IMR-90 (cell line): ENCODE results near the gene CIT. TPM values are rescaled to one million over a fixed set of nuclear protein-coding genes. Genes with fewer than 3 reads are reported as not detected.

Experiments
- ATAC-seq: fragments of 200-7000 bp; cut with Tn5 transposase; 2 replicates; pipeline ENCODE4 v1.9.1; 2020; ENCODE audit warnings: low read depth, mild to moderate bottlenecking, moderate library complexity
- BruUV-seq: library from RNA; stranded (reverse); fragments of 400-500 nt; replicated peaks from 2 replicates; lab custom pipeline; 2021; lab: Mats Ljungman, UMichigan
- CTCF ChIA-PET: fragments of 300-600 bp; formaldehyde crosslinking; extraction: SDS; loops from one replicate; lab custom pipeline; 2021; ENCODE audit warnings: antibody characterized with exemption; lab: Yijun Ruan, JAX
- POLR2A ChIA-PET: fragments of 300-600 bp; sonication (Branson Sonifier 250); formaldehyde crosslinking; loops from one replicate; lab custom pipeline; 2022; ENCODE audit warnings: antibody characterized with exemption; ENCODE audit not compliant: unreplicated experiment; lab: Charles Lee
- DNase-seq: peaks from one replicate; pipeline ENCODE4 v3.0.0; 2013
- H2AFZ ChIP-seq: replicated peaks from 2 replicates; pipeline ENCODE3; 2013; ENCODE audit warnings: low read length, mild to moderate bottlenecking; ENCODE audit not compliant: poor library complexity
- H2AK5ac ChIP-seq: 2 replicates; pipeline ENCODE4 v1.6.1; 2013; ENCODE audit warnings: low read depth, low read length, inconsistent platforms
- H2AK9ac ChIP-seq: replicated peaks from 2 replicates; pipeline ENCODE3; 2013; ENCODE audit warnings: mild to moderate bottlenecking, low read depth, low read length, moderate library complexity; ENCODE audit not compliant: poor library complexity
- H2BK120ac ChIP-seq: 2 replicates; pipeline ENCODE4 v1.6.1; 2013; ENCODE audit warnings: low read depth, low read length, inconsistent platforms
- H2BK15ac ChIP-seq: 3 replicates; pipeline ENCODE4 v1.6.1; 2013; ENCODE audit warnings: low read depth, low read length, inconsistent platforms
- H2BK20ac ChIP-seq: 2 replicates; pipeline ENCODE4 v1.6.1; 2013; ENCODE audit warnings: low read depth, mild to moderate bottlenecking, inconsistent platforms, low read length, moderate library complexity
- H2BK5ac ChIP-seq: 2 replicates; pipeline ENCODE4 v1.6.1; 2013; ENCODE audit warnings: mild to moderate bottlenecking, low read depth, low read length, inconsistent platforms; ENCODE audit not compliant: poor library complexity, severe bottlenecking
- H3K14ac ChIP-seq: replicated peaks from 2 replicates; pipeline ENCODE4 v1.6.1; 2013; ENCODE audit warnings: low read depth, low read length, inconsistent platforms
- H3K18ac ChIP-seq: 2 replicates; pipeline ENCODE4 v1.6.1; 2013; ENCODE audit warnings: low read depth, low read length, control low read depth
- H3K23ac ChIP-seq: 2 replicates; pipeline ENCODE4 v1.6.1; 2013; ENCODE audit warnings: low read depth, low read length, inconsistent platforms
- H3K27ac ChIP-seq: 2 replicates; pipeline ENCODE4 v1.5.1; 2013; ENCODE audit warnings: mild to moderate bottlenecking, control low read depth, low read length; ENCODE audit not compliant: insufficient read depth
- H3K27me3 ChIP-seq: 2 replicates; pipeline ENCODE4 v1.6.1; 2013; ENCODE audit warnings: low read length; ENCODE audit not compliant: control insufficient read depth, insufficient read depth
- H3K36me3 ChIP-seq: 2 replicates; pipeline ENCODE4 v1.6.1; 2013; ENCODE audit warnings: low read length, mixed read lengths; ENCODE audit not compliant: control insufficient read depth, insufficient read depth
- H3K4ac ChIP-seq: 2 replicates; pipeline ENCODE4 v1.6.1; 2013; ENCODE audit warnings: low read depth, low read length, inconsistent platforms
- H3K4me1 ChIP-seq: 2 replicates; pipeline ENCODE4 v1.6.1; 2013; ENCODE audit warnings: low read length, mixed read lengths; ENCODE audit not compliant: control insufficient read depth, insufficient read depth
- H3K4me2 ChIP-seq: 2 replicates; pipeline ENCODE4 v1.6.1; 2013; ENCODE audit warnings: low read depth, mild to moderate bottlenecking, control low read depth, low read length, moderate library complexity
- H3K4me3 ChIP-seq: 2 replicates; pipeline ENCODE4 v1.5.1; 2013; ENCODE audit warnings: low read depth, mild to moderate bottlenecking, control low read depth, low read length, moderate library complexity; ENCODE audit not compliant: insufficient read depth
- H3K56ac ChIP-seq: 2 replicates; pipeline ENCODE4 v1.6.1; 2013; ENCODE audit warnings: low read length, inconsistent platforms; ENCODE audit not compliant: insufficient read depth; ENCODE audit errors: extremely low read depth
- H3K79me1 ChIP-seq, 2 experiments: 2 replicates each; pipeline ENCODE4 v1.6.1; 2013; ENCODE audit warnings: low read length in 2 of 2, inconsistent platforms in 1 of 2, low read depth in 1 of 2
- H3K9ac ChIP-seq: 2 replicates; pipeline ENCODE4 v1.6.1; 2013; ENCODE audit warnings: low read depth, low read length, control low read depth
- H3K9me1 ChIP-seq: 2 replicates; pipeline ENCODE4 v1.6.1; 2013; ENCODE audit warnings: low read length, inconsistent platforms; ENCODE audit not compliant: insufficient read depth
- H3K9me3 ChIP-seq: 2 replicates; pipeline ENCODE4 v1.6.1; 2013; ENCODE audit warnings: low read length; ENCODE audit not compliant: control insufficient read depth, insufficient read depth
- H4K20me1 ChIP-seq: 2 replicates; pipeline ENCODE4 v1.6.1; 2013; ENCODE audit warnings: low read length, inconsistent platforms; ENCODE audit not compliant: insufficient read depth
- H4K5ac ChIP-seq: 2 replicates; pipeline ENCODE4 v1.6.1; 2013; ENCODE audit warnings: mild to moderate bottlenecking, low read depth, low read length, control low read depth
- H4K8ac ChIP-seq, 2 experiments: 2 replicates each; pipeline ENCODE4 v1.6.1; 2013; ENCODE audit warnings: low read depth in 2 of 2, low read length in 2 of 2, control low read depth in 1 of 2, inconsistent platforms in 1 of 2
- H4K91ac ChIP-seq: 2 replicates; pipeline ENCODE4 v1.6.1; 2013; ENCODE audit warnings: low read depth, low read length, inconsistent platforms; ENCODE audit not compliant: insufficient read depth
- BHLHE40 ChIP-seq: fragments of 150-350 bp; IDR thresholded peaks from 2 replicates; pipeline ENCODE4 v1.6.1; 2016; ENCODE audit warnings: mild to moderate bottlenecking, low read depth, low read length
- CEBPB ChIP-seq: IDR thresholded peaks from 2 replicates; pipeline ENCODE4 v1.6.1; 2012; ENCODE audit warnings: low read depth, low read length, improper control_type of control experiment
- CHD1 ChIP-seq: IDR thresholded peaks from 2 replicates; pipeline ENCODE4 v1.6.1; 2012; ENCODE audit warnings: low read depth, low read length, improper control_type of control experiment
- ELK1 ChIP-seq: fragments of 150-350 bp; IDR thresholded peaks from 2 replicates; pipeline ENCODE4 v1.6.1; 2016; ENCODE audit warnings: low read depth, mild to moderate bottlenecking, low read length, moderate library complexity, borderline replicate concordance
- FOS ChIP-seq: fragments of 150-350 bp; IDR thresholded peaks from 2 replicates; pipeline ENCODE4 v1.6.1; 2016; ENCODE audit warnings: low read depth, low read length
- MAFK ChIP-seq: IDR thresholded peaks from 2 replicates; pipeline ENCODE4 v1.6.1; 2012; ENCODE audit warnings: low read depth, low read length, improper control_type of control experiment
- MAZ ChIP-seq: IDR thresholded peaks from 2 replicates; pipeline ENCODE4 v1.6.1; 2012; ENCODE audit warnings: low read depth, mild to moderate bottlenecking, low read length, improper control_type of control experiment, moderate library complexity, borderline replicate concordance
- MXI1 ChIP-seq: IDR thresholded peaks from 2 replicates; pipeline ENCODE4 v1.6.1; 2012; ENCODE audit warnings: low read depth, mild to moderate bottlenecking, low read length, moderate library complexity, borderline replicate concordance
- NFE2L2 ChIP-seq: fragments of 150-350 bp; IDR thresholded peaks from 2 replicates; pipeline ENCODE4 v1.6.1; 2016; ENCODE audit warnings: low read depth, mild to moderate bottlenecking, low read length
- POLR2A ChIP-seq: IDR thresholded peaks from 2 replicates; pipeline ENCODE4 v1.6.1; 2012; ENCODE audit warnings: mild to moderate bottlenecking, low read depth, low read length
- RAD21 ChIP-seq: IDR thresholded peaks from 2 replicates; pipeline ENCODE4 v1.6.1; 2012; ENCODE audit warnings: low read length, improper control_type of control experiment
- RCOR1 ChIP-seq: IDR thresholded peaks from 2 replicates; pipeline ENCODE4 v1.6.1; 2012; ENCODE audit warnings: mild to moderate bottlenecking, low read length, improper control_type of control experiment; ENCODE audit not compliant: insufficient replicate concordance
- RFX5 ChIP-seq: IDR thresholded peaks from 2 replicates; pipeline ENCODE4 v1.8.0; 2012; ENCODE audit warnings: low read depth, mild to moderate bottlenecking, low read length, moderate library complexity
- SMC3 ChIP-seq: fragments of 150-350 bp; IDR thresholded peaks from 2 replicates; pipeline ENCODE4 v1.6.1; 2016; ENCODE audit warnings: low read depth, mild to moderate bottlenecking, antibody characterized with exemption, low read length, moderate library complexity
- USF2 ChIP-seq: fragments of 150-350 bp; IDR thresholded peaks from 2 replicates; pipeline ENCODE4 v1.6.1; 2017; ENCODE audit warnings: mild to moderate bottlenecking, antibody characterized with exemption, low read length, low read depth
- WGBS, 2 experiments: methylation state at CpG; one replicate each; pipeline versions ENCODE4 v1.1.5 to v1.1.7; 2013; ENCODE audit warnings: missing lambda C conversion rate in 2 of 2; ENCODE audit not compliant: insufficient read length in 1 of 2; ENCODE audit errors: extremely low coverage in 2 of 2; 5-methylcytosine and 5-hydroxymethylcytosine counted together
- dilution Hi-C: fragments of 300-500 bp; cut with HindIII; formaldehyde crosslinking; loops from one replicate; pipeline ENCODE4 v1.14.3; 2018; ENCODE audit warnings: low sequenced_read_pairs; ENCODE audit not compliant: unreplicated experiment
- in situ Hi-C: fragments of 300-500 bp; cut with MboI; formaldehyde crosslinking; loops from 3 replicates; pipeline ENCODE4 v1.14.3; 2019; ENCODE audit warnings: low sequenced_read_pairs, inconsistent platforms, mixed read lengths
- intact Hi-C: fragments of 100-400 bp; cut with micrococcal nuclease; formaldehyde crosslinking; loops from 2 replicates; pipeline ENCODE4 v1.10.0; 2022
- polyA plus RNA-seq, 3 experiments: library from polyadenylated mRNA; depleted of rRNA; stranded (reverse); fragments of >200 nt; gene quantifications; 2 replicates each; pipeline ENCODE4 v1.2.3, GENCODE V29; 2012; ENCODE audit warnings: low replicate concordance in 1 of 3
- total RNA-seq: library from RNA; depleted of rRNA; stranded (reverse); fragments of >200 nt; gene quantifications from 2 replicates; pipeline ENCODE4 v1.2.3, GENCODE V29; 2012

CIT gene
- total and polyA plus RNA-seq, 2 of the 4 experiments (the other 2 are of a cell fraction): 13.1 to 21.0 TPM

- H2AFZ ChIP-seq: no peak overlapping the region
- H3K14ac ChIP-seq: no peak overlapping the region
- H4K91ac ChIP-seq: no peak overlapping the region
- H3K4me3 ChIP-seq: no peak overlapping the region
- H4K5ac ChIP-seq: no peak overlapping the region
- H4K8ac ChIP-seq: no peak overlapping the region
- peaks cover 30 to 65% of the 10 kb centered on the region in 2 experiments for H3K79me1 ChIP-seq
- dilution Hi-C loops (no loop called here), in situ Hi-C loops (no loop called here), intact Hi-C loops (no loop called here)
- no peak overlapping the region for H3K56ac ChIP-seq
- no CpG with 5 or more reads among the region's 3 CpGs for WGBS, 2 experiments
- TF ChIP-seq SMC3 (no peak), NFE2L2 (no peak), CHD1 (no peak), RFX5 (no peak), FOS (no peak), MXI1 (no peak), USF2 (no peak), BHLHE40 (no peak), MAZ (no peak), CEBPB (no peak), MAFK (no peak), RAD21 (no peak), POLR2A (no peak), ELK1 (no peak), RCOR1 (no peak)
- 0 out of 2 replicates have a peak, but pooled peaks cover 5% of the 10 kb centered on the region for H3K9me1 ChIP-seq
- no peak overlapping the region for H2AK9ac ChIP-seq
- H3K4ac ChIP-seq: no peak overlapping the region
- H3K23ac ChIP-seq: no peak overlapping the region
- no peak overlapping the region for H2BK20ac ChIP-seq
- H4K20me1 ChIP-seq: no peaks in the 10 kb centered on the region
- no peak overlapping the region for H2AK5ac ChIP-seq
- H3K27me3 ChIP-seq: no peaks in the 10 kb centered on the region
- H2BK5ac ChIP-seq: no peak overlapping the region
- no peaks in the 10 kb centered on the region for H3K4me1 ChIP-seq
- H3K4me2 ChIP-seq: no peak overlapping the region
- no TSS peak for BruUV-seq
- H3K36me3 ChIP-seq: no peaks in the 10 kb centered on the region; the same call in 1 of the 2 replicates
- H2BK15ac ChIP-seq: no peak overlapping the region
- no peak overlapping the region for H3K9ac ChIP-seq
- ATAC-seq (no peak), DNase-seq (no peak)
- ChIA-PET POLR2A (no interaction called here), CTCF (interaction anchor here (0.7 to 1.1 kb wide), 2 partner anchors 60 to 218 kb away, joined by 3 read pairs; no protein-coding TSS in a partner anchor)
- H3K9me3 ChIP-seq: no peaks in the 10 kb centered on the region
- no peak overlapping the region for H2BK120ac ChIP-seq
- H3K18ac ChIP-seq: no peak overlapping the region
- no peak overlapping the region for H3K27ac ChIP-seq
These were observed 36.5 kb downstream of the CIT start for GRCh38 chr12:119840582-119840981.
